ENCODE measurements around the gene CARMIL1.

CARMIL1 gene

GRCh38 chr6:25586927-25587326 is 307.8 kb downstream of the CARMIL1 start:
- DNase-seq, result no peak

GRCh38 chr6:25590986-25591385 is 311.8 kb downstream of the CARMIL1 start:
- DNase-seq, result no peak

DNA sequence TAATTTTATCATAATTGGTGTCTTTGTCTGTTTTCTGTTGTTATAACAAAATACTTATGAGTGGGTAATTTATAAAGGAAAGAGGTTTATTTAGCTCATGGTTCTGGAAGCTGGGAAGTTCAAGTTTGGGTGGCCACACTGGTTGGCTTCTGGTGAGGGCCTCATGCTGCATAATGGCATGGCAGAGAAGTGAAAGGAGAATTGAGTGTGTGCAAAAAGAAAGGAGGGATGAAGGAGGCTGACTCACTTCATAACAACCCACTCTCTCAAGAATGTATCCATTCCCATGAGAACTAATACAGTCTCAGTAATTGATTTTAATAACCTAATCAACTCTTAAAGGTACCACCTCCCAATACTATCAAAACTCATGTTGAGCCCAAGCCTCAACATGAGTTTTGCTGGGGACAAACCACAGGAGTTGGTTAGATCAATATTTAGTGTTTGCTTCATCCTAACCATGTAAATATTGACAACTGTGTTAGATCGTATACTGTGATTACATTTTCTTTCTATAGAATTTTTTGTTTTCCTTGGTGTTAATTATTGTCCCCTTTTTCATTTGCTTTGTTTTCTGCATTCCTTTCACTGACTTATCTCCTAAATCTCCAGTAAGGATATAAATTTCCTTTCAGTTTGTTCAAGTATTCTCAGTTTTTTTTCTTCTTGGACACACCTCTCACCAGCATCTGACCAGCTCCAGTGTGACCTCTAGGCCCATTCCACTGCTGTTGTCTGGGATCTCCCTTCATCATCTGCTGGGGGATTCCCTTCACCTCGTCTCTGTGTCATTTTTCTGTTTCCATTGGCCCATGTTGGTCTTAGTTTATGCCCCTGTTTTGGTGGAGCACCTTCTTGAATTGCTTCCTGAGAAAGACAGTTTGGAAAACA is 318.0 kb downstream of the CARMIL1 start:
- DNase-seq, result no peak

DNA sequence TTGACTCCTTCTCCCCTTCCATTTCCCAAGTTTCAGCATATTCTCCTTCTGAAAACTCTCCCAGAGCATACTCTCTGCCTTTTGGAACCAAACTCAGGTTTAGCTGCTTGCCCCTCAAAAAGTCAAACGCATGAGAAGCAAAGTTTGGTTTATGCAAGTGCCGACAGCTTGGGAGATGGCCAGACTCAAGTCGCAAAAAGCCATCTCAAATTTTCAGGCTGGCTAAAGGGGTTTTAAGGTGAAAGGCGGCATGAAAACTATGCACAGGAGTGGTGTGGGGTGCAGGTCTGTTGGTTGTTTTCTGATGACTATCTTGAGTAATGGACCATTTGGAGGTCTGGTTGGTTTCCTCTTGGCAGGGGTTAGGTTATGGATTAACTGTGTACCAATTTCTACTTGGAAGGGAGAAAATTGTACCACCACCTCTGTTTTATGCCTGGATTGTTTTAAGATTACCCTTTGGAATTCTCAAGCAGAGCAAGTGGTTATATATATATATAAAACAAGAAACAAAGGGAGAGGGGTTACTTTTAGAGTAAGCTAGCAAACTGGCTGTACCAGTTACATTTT is 320.4 kb downstream of the CARMIL1 start:
- DNase-seq, result no peak

DNA sequence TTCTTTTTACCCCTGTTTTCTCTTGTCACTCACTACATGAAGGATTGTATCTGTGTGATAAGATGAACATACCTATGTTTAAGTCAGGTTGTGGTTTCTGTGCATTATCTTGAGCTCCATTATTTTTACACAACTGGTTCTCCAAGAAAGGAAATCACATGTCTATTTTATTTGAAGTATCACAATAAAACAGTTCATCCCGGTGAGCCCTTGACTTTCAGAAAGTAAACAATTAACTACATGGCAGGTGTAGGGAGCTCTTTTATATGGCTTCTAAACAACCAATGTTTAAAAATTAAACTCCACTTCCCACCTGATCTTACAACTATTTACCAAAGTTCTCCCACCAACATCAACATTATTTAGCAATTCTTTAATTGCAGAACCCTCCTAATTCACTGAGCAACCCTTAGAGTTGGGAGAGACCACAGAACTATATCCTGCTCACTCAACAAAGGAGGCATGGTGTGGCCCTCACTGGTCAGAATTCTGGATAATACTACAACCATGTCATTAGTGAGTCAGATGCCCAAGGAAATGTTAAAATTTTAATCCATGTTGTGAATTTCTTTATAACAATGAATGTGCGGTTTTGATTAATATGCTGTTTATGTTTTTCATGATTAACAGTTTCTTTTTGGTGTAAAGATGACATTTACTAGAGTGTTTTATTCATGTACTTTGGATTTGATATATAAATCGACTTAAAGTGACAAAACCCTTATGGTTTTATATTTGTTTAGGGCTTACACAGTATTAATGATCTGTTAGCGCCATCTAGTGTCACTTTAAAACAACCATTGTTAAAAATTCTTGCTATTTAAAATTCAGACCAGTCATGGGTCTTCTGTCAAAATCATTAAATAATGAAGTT is 322.9 kb downstream of the CARMIL1 start:
- DNase-seq, result no peak

GRCh38 chr6:25602674-25602982 is 323.5 kb downstream of the CARMIL1 start:
- DNase-seq, result no peak

- no peak for DNase-seq
Measured at GRCh38 chr6:25603251-25603650, 324.1 kb downstream of the CARMIL1 start.

DNA sequence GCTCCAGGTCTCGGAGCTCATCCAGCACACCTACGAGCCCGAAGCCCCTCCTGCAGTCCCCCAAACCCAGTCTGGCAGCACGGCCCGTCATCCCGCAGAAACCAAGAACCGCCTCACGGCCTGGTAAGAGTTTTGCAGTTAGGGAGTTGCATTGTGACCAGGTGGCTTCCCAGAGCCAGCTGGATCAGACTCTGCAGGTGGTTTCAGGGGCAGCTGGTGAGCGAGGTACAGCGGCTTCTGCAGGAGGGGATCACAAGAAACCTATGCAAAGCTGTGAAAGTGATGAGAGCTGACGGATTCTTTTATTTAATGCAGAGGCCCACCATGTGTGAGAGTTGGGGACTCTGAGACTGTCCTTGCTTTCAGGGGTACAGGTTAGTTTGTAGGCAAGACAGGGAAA is 327.0 kb downstream of the CARMIL1 start:
- no peak for DNase-seq

DNA sequence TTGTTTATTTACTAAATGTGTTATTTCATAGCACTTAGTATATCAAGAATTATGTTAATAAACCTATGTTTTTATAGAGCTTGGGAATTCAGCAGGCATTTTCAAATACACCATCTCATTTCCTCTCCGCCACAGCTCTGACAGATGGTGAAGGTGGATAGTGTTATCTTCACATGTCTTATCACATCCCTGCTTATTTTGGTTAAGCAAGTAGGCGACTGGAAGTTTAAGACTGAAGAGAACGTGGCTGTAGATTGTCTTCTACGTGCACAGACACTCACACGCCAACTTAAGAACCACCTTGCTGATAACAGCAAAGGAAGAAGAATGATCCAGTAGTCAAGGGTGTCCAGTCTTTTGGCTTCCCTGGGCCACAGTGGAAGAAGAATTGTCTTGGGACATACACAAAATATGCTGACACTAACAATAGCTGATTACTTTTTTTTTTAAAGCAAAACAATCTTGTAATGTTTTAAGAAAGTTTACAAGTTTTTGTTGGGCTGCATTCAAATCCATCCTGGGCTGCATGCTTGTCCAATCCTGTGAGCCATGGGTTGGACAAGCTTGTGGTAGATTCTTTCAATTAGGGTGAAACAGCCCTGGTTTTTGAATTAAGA is 329.5 kb downstream of the CARMIL1 start:
- no peak for DNase-seq

DNA sequence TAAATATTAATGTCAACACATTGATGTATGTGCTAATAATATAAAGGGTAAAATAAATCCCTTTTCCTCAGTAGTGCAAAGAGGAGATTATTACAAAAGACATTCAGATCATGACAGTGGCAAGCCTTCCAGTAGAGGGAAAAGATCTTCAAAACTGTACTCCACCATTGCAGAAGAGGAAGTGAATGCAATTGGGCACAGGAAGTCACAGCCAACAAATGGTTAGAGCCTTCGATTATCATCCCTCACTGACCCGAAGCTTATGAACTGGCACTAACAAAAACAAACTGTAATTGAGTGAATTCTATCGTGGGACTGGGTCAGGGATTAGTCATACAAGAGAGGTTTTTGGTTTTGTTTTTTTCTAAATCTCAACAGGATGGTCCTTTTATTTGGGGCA is 333.5 kb downstream of the CARMIL1 start:
- no peak for DNase-seq

DNA sequence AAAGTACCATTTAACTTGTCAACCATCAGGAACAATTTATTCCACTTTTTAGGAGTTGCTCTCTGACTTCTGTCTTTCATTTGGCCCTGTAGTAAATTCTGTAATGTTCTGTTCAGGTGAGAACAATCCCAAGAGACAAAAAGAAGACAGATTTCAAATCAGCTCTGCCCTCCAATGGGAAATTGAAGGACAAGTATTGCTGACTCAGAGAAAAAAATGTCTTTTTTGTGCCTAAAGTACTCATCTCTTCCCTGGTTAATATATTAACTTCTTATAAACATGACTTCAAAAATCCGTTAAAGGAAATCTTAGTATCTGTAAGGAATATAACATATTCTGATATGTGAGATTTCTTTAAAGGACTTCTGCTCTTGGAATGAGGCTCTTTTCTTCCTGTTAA is 334.2 kb downstream of the CARMIL1 start:
- no peak for DNase-seq

DNA sequence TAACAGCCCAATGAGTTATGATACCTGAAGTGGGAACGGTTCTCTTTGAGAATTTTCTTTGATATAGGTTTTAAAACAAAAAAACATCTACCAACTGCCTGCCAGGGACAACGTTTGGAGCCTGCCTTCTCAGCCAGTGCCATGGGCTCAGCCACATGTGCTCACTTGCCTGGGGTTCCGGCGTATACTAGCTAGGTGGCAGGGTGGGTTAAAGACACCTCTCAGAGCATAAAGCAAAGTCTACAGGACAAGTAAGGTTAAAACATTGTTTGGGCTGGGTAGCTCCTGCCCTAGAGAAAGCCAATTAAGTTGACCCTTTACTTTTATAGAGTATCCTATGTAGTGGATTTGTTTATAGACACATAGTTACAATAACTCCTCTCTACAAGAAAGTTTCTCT is 334.9 kb downstream of the CARMIL1 start:
- DNase-seq, result no peak

- no peak for DNase-seq
Measured at GRCh38 chr6:25615471-25615870, 336.3 kb downstream of the CARMIL1 start.

DNA sequence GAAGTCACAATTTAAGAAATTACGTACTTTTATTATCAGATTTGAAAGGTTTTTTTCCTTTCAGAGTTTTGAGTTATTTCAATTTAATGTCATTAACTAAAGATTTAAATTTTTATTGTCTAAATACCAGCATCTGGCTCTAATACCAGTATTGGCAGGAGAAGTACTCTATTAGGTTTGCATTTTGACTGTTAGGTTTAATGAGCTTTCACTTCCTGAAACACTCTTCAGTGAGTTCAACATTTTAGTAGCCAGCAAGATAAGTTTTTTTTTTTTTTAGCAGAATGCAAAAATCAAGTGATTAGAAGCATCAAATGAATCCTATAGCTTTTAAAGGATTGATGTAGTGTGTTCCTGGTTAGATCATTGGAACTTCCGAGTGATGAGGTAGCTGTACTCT is 338.8 kb downstream of the CARMIL1 start:
- no peak for DNase-seq

DNA sequence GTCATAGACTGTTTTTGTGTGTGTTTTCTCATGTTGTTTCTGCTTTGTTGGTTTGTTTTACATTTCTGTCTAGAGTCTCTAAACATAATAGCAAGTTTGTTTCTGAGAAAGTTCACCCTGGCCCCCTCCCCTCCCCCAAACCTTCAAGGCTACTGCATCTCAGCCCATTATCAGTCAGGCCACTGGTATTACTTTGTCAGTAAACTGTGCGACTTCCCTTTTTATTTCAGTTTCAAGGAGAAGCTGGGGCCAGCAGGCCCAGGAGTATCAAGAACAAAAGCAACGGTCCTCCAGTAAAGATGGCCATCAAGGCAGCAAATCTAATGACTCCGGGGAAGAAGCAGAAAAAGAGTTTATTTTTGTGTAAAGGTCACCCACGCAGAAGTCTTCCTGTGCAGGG is 340.0 kb downstream of the CARMIL1 start:
- no peak for DNase-seq

GRCh38 chr6:25620391-25620790 is 341.2 kb downstream of the CARMIL1 start:
- DNase-seq, result no peak

GRCh38 chr6:25623065-25623464 is 343.9 kb downstream of the CARMIL1 start:
- DNase-seq, result no peak

GRCh38 chr6:25623879-25624278 is 344.7 kb downstream of the CARMIL1 start:
- DNase-seq, result no peak

DNA sequence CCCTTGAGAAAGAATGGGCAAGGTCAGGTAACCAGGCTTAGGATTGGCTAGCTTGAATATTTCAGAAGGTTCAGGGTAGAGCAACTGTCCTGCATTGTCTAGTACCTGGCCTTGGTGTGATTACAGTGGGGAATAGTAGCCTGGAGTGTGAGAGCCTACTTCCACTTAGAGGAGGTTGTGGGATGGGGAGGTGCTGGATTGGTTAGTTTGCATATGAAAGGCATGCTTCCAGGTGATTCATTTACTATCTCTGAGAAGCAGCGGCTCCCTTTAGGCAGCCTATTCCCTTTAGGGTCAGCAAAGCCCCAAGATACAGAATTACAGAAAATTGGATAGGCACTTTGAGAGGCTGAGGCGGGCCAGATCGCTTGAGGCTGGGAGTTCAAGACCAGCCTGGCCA is 347.8 kb downstream of the CARMIL1 start:
- no peak for DNase-seq

DNA sequence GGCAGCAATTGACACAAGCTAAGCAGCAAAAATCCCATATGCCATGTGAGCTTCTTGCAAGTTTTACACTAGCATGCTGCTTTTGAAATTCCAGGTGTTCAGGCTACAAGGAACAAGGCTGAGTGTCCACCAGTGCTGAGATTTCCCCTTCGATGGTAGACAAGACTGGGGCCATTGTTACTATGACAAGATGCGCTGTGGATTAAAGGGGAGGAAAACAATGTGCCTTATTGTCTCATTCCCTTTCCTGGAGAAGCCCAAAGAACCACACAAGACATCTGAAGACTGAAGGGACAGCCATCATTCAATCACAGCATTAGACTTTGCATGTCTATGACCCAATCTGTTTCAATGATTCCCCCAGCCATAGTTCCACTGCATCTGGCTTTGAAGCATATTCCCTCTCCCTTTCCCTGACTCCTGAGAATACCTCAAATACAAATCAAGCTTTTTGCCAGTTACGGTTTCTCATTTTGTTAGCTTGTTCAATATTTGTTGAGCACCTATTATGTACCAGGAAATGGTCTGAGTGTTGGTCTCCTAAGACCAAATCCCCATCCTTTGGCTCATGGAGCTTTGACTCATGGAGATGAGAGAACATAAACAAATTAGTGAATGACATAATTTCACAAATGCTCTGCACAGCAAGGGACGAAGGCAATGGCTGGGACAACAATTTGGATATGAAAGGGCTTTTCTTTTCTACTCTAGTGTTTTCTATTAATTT is 349.5 kb downstream of the CARMIL1 start:
- no peak for DNase-seq

DNA sequence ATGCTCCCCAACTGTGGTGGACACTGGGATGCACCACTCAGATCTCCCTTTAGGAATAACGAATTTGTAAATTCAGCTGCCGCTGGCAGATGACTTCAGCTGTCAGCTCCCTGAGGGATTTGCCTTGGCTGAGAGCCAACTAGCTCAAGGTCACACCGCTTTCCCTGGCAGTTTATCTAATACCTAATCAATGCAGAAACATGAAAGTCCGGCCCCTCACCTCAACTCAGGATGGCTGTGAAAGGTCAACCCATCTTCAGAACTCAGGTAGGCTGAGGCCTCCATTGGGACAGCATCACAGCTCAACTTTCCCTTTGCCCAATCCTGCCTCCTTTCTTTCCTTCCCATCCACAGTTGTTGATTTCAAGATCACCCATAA is 350.0 kb downstream of the CARMIL1 start:
- DNase-seq, result no peak

GRCh38 chr6:25630508-25631278 is 351.5 kb downstream of the CARMIL1 start:
- DNase-seq, result no peak

All from activated CD4-positive, alpha-beta T cell treated with anti-CD3 and anti-CD28 coated beads, Interleukin-2, amount 50 U/mL, for 1 hour (primary cell).